Stimulated activated CD8-positive, alpha-beta memory T cell treated with anti-CD3 and anti-CD28 coated beads, Interleukin-15, amount 100 ng/mL, for 48 hours (primary cell): Measurements from ENCODE around the gene RBM22.

Experiments used
- DNase-seq, 2 donors: peaks; one replicate each; pipeline ENCODE4 v3.0.0-alpha.2; 2020; ENCODE audit warnings: low read depth in 2 of 2

The RBM22 gene

GRCh38 chr5:150672237-150672883 lies 28.5 kb downstream of the RBM22 start:
- no peak for DNase-seq

DNA sequence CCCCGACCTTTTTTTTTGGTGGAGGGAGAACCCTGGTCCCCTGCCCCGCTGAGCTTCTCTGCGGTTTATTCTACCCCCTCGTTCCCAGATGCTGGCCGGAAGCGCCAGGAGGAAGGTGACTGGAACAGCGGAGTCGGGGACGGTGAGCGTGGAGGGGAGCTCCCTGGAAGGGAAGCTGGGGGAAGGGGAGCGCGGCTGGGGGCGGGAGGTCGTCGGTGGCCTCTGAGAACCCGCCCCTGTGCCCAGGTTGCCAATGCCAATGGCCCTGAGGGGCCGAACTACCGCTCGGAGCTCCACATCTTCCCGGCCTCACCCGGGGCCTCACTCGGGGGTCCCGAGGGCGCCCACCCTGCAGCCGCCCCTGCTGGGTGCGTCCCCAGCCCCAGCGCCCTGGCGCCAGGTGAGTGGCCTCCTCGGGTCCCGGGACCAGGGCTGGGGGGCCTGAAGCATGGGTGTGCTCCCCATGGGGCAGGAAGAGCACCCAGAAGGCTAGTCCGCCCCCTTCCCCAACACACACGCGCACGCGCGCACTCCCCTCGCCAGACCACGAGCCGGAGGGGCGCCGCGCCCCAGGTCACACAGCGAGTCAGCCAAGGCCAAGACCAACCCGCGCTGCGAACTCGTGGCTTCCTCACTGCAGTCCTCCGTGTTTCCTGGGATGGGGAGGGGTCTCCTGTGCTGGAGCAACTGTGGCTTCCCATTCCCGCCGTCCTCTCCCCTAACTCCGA lies 29.2 kb downstream of the RBM22 start:
- no peak for DNase-seq

- DNase-seq: no peak
Observed at GRCh38 chr5:150670948-150671310, 29.9 kb downstream of the RBM22 start.

GRCh38 chr5:150670275-150670947 lies 30.5 kb downstream of the RBM22 start:
- DNase-seq: no peak

DNA sequence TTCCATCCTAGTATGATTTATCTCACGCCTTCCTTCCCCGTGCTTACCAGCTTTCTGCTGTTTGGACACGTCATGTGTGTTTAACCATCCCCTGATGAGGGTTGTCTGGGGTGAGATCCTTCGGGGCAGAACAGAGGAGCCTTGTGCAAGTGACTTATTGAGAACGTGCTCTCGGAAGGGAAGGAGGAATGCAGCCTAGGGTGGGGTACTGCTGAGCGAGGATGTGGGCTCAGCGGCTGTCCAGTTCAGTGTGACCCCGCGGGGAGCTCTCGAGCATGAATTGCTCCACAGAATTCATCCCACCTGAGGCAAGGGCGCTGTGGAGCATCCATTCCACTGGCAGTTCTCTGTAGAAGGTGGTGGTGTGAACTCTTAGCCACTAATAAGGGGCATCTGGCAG lies 35.8 kb downstream of the RBM22 start:
- DNase-seq: no peak

DNA sequence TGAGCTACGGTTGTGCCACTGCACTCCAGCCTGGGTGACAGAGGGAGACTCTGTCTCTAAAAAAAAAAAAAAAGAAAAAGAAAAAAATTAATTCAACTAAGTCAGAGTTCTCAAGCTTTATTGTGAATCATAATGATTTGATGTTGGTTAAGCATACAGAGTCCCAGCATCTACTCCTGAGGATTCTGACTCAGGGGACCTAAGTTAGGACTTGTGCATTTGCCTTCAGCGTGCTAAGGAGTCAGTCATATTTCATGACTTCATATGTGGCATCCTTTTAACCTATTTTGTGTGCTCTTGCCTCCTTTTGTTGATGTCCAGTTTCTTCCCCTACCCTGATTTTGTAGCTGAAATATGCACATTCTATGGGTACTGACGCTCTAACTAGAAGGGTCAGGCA lies 36.9 kb downstream of the RBM22 start:
- DNase-seq: no peak

DNA sequence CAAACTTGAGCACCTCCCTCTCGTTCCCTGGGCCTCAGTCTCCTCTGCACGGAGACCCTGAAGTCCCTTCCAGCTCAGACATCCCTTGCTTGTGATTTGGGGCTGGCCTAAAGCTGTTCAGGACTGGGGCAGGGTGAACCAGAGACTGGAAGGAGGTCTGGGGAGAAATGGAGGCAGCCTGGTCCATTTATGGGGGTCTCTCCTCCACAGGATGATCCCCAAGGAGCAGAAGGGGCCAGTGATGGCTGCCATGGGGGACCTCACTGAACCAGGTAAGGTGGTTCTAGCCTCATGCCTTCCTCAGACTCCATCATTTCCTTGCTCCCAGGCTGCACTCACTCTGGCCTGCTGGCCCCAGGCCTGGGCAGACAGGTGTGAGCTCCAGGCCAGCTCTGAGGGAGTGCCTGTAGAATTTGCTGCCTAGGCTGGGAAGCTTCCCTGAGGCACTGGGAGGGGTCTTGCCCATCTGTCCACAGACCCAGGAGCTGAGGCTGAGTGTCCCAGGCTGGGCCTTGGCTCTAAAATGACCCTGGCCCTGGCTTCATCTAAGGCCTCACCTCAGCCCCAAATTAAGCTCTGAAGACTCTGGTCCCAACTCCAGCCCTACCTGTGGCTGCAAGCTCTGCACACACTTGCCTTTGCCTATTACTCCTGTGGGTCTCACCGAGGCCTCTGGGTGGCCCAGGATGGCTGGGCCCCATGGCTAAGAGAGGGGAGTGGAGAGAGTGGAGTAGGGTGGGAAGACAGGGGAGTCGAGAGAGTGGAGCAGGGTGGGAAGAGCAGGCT lies 37.9 kb downstream of the RBM22 start:
- no peak for DNase-seq

- DNase-seq: no peak
Observed at GRCh38 chr5:150661821-150662596, 38.9 kb downstream of the RBM22 start.

GRCh38 chr5:150661086-150661485 lies 39.8 kb downstream of the RBM22 start, which contains the start of gene MYOZ3:
Gene MYOZ3 (plus strand): TSS chr5:150661251. CDS start chr5:150662942, 1,691 bp downstream.
- DNase-seq: no peak

- DNase-seq: no peak
Observed at GRCh38 chr5:150660108-150660831, 40.6 kb downstream of the RBM22 start.

DNA sequence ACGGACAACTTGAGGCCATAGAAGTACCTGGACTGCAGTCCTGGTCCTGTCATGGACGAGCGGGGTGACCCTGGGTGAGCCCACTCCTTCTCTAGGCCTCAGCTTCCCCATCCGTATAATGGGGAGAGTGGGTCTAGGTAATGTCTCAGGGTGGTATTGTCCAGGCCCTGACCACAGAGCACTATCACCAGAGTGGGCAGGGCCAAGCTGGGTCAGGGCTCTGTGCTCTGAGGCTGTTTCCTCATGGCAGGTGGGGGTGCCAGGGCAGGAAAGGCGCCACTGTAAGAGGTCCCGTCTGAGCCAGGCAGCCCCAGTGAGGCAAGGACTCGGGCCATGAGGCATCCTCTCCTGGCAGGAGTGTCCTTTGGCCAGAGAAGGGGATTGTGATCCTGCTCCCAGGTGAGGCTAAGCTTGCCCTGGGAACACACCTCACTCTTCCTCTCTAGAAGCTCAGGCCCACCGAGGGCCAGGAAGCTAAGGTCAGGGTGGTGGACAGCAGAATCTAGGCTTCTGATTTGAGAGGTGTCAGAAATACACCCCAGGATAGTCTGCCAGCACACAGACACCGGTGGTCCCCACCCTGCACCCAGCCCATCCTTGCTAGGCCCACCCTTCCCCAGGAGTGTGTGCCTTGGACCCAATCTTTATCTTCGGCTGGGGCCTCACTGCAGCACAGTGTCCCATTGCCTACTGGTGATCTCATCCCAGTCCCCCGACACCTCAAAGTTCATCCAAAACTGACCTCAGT lies 41.3 kb downstream of the RBM22 start:
- DNase-seq: no peak

- no peak for DNase-seq
Observed at GRCh38 chr5:150658699-150659265, 42.1 kb downstream of the RBM22 start.

DNA sequence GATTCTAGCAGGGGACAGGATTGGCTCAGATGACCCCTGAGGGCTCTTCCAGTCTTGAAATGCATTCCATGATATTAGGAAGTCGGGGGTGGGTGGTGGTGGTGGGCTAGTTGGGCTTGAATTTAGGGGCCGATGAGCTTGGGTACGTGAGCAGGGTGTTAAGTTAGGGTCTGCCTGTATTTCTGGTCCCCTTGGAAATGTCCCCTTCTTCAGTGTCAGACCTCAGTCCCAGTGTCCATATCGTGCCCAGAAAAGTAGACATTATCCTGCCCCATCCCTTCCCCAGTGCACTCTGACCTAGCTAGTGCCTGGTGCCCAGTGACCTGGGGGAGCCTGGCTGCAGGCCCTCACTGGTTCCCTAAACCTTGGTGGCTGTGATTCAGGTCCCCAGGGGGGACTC lies 42.7 kb downstream of the RBM22 start:
- DNase-seq: no peak

DNA sequence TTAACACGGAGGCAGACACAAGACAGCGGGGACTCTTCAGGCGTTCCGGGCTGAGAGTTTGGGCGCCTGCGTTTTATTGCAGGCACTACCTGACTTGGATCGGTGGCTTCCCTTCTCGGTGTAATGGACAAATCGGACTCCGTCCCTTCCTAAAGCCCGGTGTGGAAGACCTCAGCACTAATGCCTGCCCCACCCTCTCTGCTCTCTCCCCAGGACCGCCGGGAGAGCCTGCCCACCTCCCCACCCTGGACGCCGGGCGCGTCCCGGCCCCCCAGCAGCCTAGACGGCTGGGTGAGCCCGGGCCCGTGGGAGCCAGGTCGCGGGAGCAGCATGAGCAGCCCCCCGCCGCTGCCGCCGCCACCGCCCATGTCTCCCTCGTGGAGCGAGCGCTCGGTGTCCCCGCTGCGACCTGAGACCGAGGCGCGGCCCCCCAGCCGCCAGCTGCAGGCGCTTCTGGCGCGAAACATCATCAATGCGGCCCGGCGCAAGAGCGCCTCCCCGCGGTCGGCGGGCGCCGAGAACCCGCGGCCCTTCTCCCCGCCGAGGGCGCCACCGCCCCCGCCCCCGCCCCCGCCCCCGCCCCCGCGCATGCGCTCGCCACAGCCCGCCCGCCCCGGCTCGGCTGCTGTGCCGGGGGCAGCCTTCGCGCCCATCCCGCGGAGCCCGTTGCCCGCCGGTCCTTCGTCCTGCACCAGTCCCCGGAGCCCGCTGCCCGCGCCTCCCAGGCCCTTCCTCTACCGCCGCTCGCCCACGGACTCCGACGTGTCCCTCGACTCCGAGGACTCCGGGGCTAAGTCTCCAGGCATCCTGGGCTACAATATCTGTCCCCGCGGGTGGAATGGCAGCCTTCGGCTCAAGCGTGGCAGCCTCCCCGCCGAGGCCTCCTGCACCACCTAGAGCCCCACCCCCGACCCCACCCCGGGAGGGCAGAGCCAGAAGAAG lies 44.4 kb downstream of the RBM22 start:
- DNase-seq: peak; percentile 52 to 60

- DNase-seq: no peak
Observed at GRCh38 chr5:150655221-150655620, 45.6 kb downstream of the RBM22 start.

DNA sequence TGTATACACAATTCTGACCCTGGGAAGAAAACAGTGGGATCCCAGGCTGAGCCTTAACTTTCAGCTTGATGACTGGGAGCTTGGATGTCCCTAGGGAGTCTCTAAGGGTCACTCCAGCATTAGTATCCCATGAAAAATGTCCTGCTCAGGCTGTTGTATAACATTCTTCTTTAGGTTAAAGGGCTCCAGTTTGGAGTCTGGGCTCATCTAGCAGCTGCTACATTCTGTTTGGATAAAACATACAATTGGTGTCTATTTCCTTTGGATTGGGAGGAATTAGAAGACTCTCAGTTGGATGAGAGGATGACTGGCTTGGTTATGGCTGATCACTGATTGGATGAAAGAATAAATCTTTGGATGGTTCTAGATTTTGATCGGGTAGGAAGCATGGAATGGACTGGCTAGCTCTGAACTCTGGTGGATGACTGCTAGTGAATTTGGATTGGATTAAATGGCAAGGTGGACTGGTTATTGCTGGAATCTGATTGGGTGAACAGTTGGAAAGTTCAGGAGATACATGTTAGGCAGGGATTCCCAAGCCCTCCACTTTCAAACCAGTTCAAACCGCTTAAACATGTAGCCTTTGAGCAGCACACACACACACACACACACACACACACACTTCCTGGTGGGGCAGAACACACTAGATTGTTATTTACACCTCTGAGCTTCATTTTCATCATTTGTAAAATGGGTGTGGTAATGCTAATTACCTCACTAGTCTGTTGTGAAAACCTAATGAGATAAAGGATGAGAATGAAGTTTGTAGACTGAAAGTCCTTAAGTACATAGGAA lies 46.9 kb downstream of the RBM22 start:
- DNase-seq: no peak

- DNase-seq: no peak
Observed at GRCh38 chr5:150653145-150653761, 47.6 kb downstream of the RBM22 start.
